Dendritic cell treated with granulocyte-macrophage colony-stimulating factor and Interleukin-4, amounts not matched to agents 40 ng/mL and 50 ng/mL, for 4 days (primary cell): Measurements from ENCODE around the gene PNRC1.
"Not testable (repeated sequence)": the region's sequence is repeated elsewhere in the genome, so short reads cannot be mapped to it uniquely, and the experiment has no call there.

ENCODE experiments used
- H3K27ac Mint-ChIP-seq: one replicate; pipeline ENCODE4 v1.8.0; 2022; ENCODE audit warnings: mild to moderate bottlenecking, mixed read lengths
- H3K27me3 Mint-ChIP-seq: one replicate; pipeline ENCODE4 v1.8.0; 2022; ENCODE audit warnings: mild to moderate bottlenecking, mixed read lengths
- H3K36me3 Mint-ChIP-seq: one replicate; pipeline ENCODE4 v1.8.0; 2022; ENCODE audit warnings: low read depth, mixed read lengths
- H3K4me1 Mint-ChIP-seq: one replicate; pipeline ENCODE4 v1.8.0; 2022; ENCODE audit warnings: low read depth, mixed read lengths
- H3K4me3 Mint-ChIP-seq: one replicate; pipeline ENCODE4 v1.8.0; 2022; ENCODE audit warnings: mild to moderate bottlenecking, moderate library complexity, mixed read lengths
- H3K9me3 Mint-ChIP-seq: one replicate; pipeline ENCODE4 v1.8.0; 2022; ENCODE audit warnings: mixed read lengths
- intact Hi-C: fragments of 100-400 bp; cut with micrococcal nuclease; formaldehyde crosslinking; loops from one replicate; pipeline ENCODE4 v1.15.0; 2022

PNRC1 gene

GRCh38 chr6:89048288-89048923 is 32.1 kb upstream of the PNRC1 start:
- Mint-ChIP-seq H3K36me3 (no peaks in the 10 kb centered on the region), H3K27ac (peak overlapping the region; percentile 27), H3K4me3 (no peak overlapping the region), H3K9me3 (no peaks in the 10 kb centered on the region), H3K4me1 (peaks cover 65% of the 10 kb centered on the region), H3K27me3 (no peaks in the 10 kb centered on the region)
- intact Hi-C loops = no loop called here

GRCh38 chr6:89048985-89049384 is 31.6 kb upstream of the PNRC1 start:
- Mint-ChIP-seq H3K27me3 (no peaks in the 10 kb centered on the region), H3K4me3 (no peak overlapping the region), H3K27ac (peak overlapping the region; percentile 27), H3K4me1 (peaks cover 68% of the 10 kb centered on the region), H3K9me3 (no peaks in the 10 kb centered on the region), H3K36me3 (no peaks in the 10 kb centered on the region)
- intact Hi-C loops = no loop called here

- H3K27me3 Mint-ChIP-seq = no peaks in the 10 kb centered on the region
Measured at GRCh38 chr6:89050155-89050554, 30.4 kb upstream of the PNRC1 start.

GRCh38 chr6:89050697-89051096 is 29.9 kb upstream of the PNRC1 start:
- intact Hi-C loops = no loop called here
- H3K27me3 Mint-ChIP-seq = no peaks in the 10 kb centered on the region
- H3K27ac Mint-ChIP-seq = no peak overlapping the region
- peaks cover 53% of the 10 kb centered on the region for H3K4me1 Mint-ChIP-seq
- H3K36me3 Mint-ChIP-seq = no peaks in the 10 kb centered on the region
- no peaks in the 10 kb centered on the region for H3K9me3 Mint-ChIP-seq
- H3K4me3 Mint-ChIP-seq = no peak overlapping the region

More at GRCh38 chr6:89050155-89050554, 30.4 kb upstream of the PNRC1 start:
- no peak overlapping the region for H3K27ac Mint-ChIP-seq
- peaks cover 58% of the 10 kb centered on the region for H3K4me1 Mint-ChIP-seq
- intact Hi-C loops = no loop called here
- H3K36me3 Mint-ChIP-seq = no peaks in the 10 kb centered on the region
- H3K9me3 Mint-ChIP-seq = no peaks in the 10 kb centered on the region
- H3K4me3 Mint-ChIP-seq = no peak overlapping the region

GRCh38 chr6:89051676-89052075 is 28.9 kb upstream of the PNRC1 start:
- Mint-ChIP-seq H3K4me3 (no peak overlapping the region), H3K36me3 (no peaks in the 10 kb centered on the region), H3K27ac (no peak overlapping the region), H3K9me3 (no peaks in the 10 kb centered on the region), H3K4me1 (peaks cover 53% of the 10 kb centered on the region), H3K27me3 (no peaks in the 10 kb centered on the region)
- intact Hi-C loops = no loop called here

GRCh38 chr6:89054208-89054607 is 26.3 kb upstream of the PNRC1 start:
- Mint-ChIP-seq H3K27ac (no peak overlapping the region), H3K27me3 (no peaks in the 10 kb centered on the region), H3K9me3 (no peaks in the 10 kb centered on the region), H3K4me3 (no peak overlapping the region), H3K4me1 (peaks cover 28% of the 10 kb centered on the region), H3K36me3 (no peaks in the 10 kb centered on the region)
- intact Hi-C loops = no loop called here

- intact Hi-C loops = no loop called here
- Mint-ChIP-seq H3K27me3 (no peaks in the 10 kb centered on the region), H3K4me3 (no peak overlapping the region), H3K36me3 (no peaks in the 10 kb centered on the region), H3K4me1 (peaks cover 5% of the 10 kb centered on the region), H3K9me3 (no peaks in the 10 kb centered on the region), H3K27ac (no peak overlapping the region)
Measured at GRCh38 chr6:89057759-89058158, 22.8 kb upstream of the PNRC1 start.

- H3K4me3 Mint-ChIP-seq = no peak overlapping the region
- no peaks in the 10 kb centered on the region for H3K27me3 Mint-ChIP-seq
- intact Hi-C loops = no loop called here
- no peaks in the 10 kb centered on the region for H3K9me3 Mint-ChIP-seq
- H3K27ac Mint-ChIP-seq = peak overlapping the region; percentile 16
- no peaks in the 10 kb centered on the region for H3K36me3 Mint-ChIP-seq
- peaks cover 5% of the 10 kb centered on the region for H3K4me1 Mint-ChIP-seq
Measured at GRCh38 chr6:89058627-89059026, 21.9 kb upstream of the PNRC1 start.

- intact Hi-C loops = no loop called here
- no peaks in the 10 kb centered on the region for H3K9me3 Mint-ChIP-seq
- H3K4me3 Mint-ChIP-seq = no peak overlapping the region
- H3K27ac Mint-ChIP-seq = no peak overlapping the region
- no peaks in the 10 kb centered on the region for H3K27me3 Mint-ChIP-seq
- peaks cover 5% of the 10 kb centered on the region for H3K4me1 Mint-ChIP-seq
- no peaks in the 10 kb centered on the region for H3K36me3 Mint-ChIP-seq
Measured at GRCh38 chr6:89059227-89059626, 21.3 kb upstream of the PNRC1 start.

GRCh38 chr6:89063881-89064280 is 16.7 kb upstream of the PNRC1 start:
- H3K27ac Mint-ChIP-seq = no peak overlapping the region
- H3K4me3 Mint-ChIP-seq = no peak overlapping the region
- no peaks in the 10 kb centered on the region for H3K27me3 Mint-ChIP-seq
- peaks cover 23% of the 10 kb centered on the region for H3K4me1 Mint-ChIP-seq
- no peaks in the 10 kb centered on the region for H3K9me3 Mint-ChIP-seq
- intact Hi-C loops = no loop called here
- H3K36me3 Mint-ChIP-seq = no peaks in the 10 kb centered on the region

GRCh38 chr6:89064931-89065330 is 15.6 kb upstream of the PNRC1 start:
- intact Hi-C loops, H3K4me3 Mint-ChIP-seq, H3K9me3 Mint-ChIP-seq, H3K27ac Mint-ChIP-seq, H3K36me3 Mint-ChIP-seq, H3K27me3 Mint-ChIP-seq: not testable (repeated sequence)
- peaks cover 29% of the 10 kb centered on the region for H3K4me1 Mint-ChIP-seq

GRCh38 chr6:89066121-89066520 is 14.4 kb upstream of the PNRC1 start:
- H3K27me3 Mint-ChIP-seq, H3K27ac Mint-ChIP-seq, H3K9me3 Mint-ChIP-seq, H3K36me3 Mint-ChIP-seq, H3K4me3 Mint-ChIP-seq, intact Hi-C loops: not testable (repeated sequence)
- peaks cover 29% of the 10 kb centered on the region for H3K4me1 Mint-ChIP-seq

GRCh38 chr6:89066940-89067646 is 13.5 kb upstream of the PNRC1 start:
- H3K27ac Mint-ChIP-seq = peak overlapping the region; percentile 60
- H3K36me3 Mint-ChIP-seq = no peaks in the 10 kb centered on the region
- intact Hi-C loops = no loop called here
- H3K9me3 Mint-ChIP-seq = no peaks in the 10 kb centered on the region
- H3K4me1 Mint-ChIP-seq = peaks cover 29% of the 10 kb centered on the region
- no peak overlapping the region for H3K4me3 Mint-ChIP-seq
- no peaks in the 10 kb centered on the region for H3K27me3 Mint-ChIP-seq

- Mint-ChIP-seq H3K27me3 (no peaks in the 10 kb centered on the region), H3K36me3 (no peaks in the 10 kb centered on the region), H3K4me1 (peaks cover 36% of the 10 kb centered on the region), H3K27ac (peak overlapping the region; percentile 60), H3K9me3 (no peaks in the 10 kb centered on the region), H3K4me3 (no peak overlapping the region)
- intact Hi-C loops = no loop called here
Measured at GRCh38 chr6:89067796-89068195, 12.8 kb upstream of the PNRC1 start.

- intact Hi-C loops = no loop called here
Measured at GRCh38 chr6:89068695-89069094, 11.9 kb upstream of the PNRC1 start.

More at GRCh38 chr6:89068695-89069094, 11.9 kb upstream of the PNRC1 start:
- Mint-ChIP-seq H3K9me3 (no peaks in the 10 kb centered on the region), H3K27ac (no peak overlapping the region), H3K36me3 (no peaks in the 10 kb centered on the region), H3K4me1 (peaks cover 44% of the 10 kb centered on the region), H3K27me3 (no peaks in the 10 kb centered on the region), H3K4me3 (no peak overlapping the region)
